AG04449 (cell line): Measurements from ENCODE around the gene RPS3.

Source experiments
- CTCF ChIA-PET: fragments of 350-600 bp; formaldehyde crosslinking; extraction: SDS; loops from one replicate; lab custom pipeline; 2021; ENCODE audit warnings: antibody characterized with exemption; lab: Yijun Ruan, JAX
- POLR2A ChIA-PET: fragments of 400-600, 350-600 bp; formaldehyde crosslinking; extraction: SDS; loops from one replicate; lab custom pipeline; 2020; ENCODE audit warnings: antibody characterized with exemption, inconsistent platforms; lab: Yijun Ruan, JAX
- DNase-seq: peaks from one replicate; pipeline ENCODE4 v3.0.0-alpha.2; 2010; ENCODE audit warnings: low read depth, low spot score
- H3K4me3 ChIP-seq: 2 replicates; pipeline ENCODE4 v1.5.1; 2011; ENCODE audit warnings: low read depth, mild to moderate bottlenecking, control low read depth, low read length
- CTCF ChIP-seq: IDR thresholded peaks from one replicate; pipeline ENCODE4 v1.5.1; 2011; ENCODE audit warnings: mild to moderate bottlenecking, moderate library complexity, low read length, control low read depth, inconsistent platforms; ENCODE audit not compliant: insufficient read depth; ENCODE audit errors: missing control alignments

The RPS3 gene

GRCh38 chr11:75387736-75388294 is 11.5 kb upstream of the RPS3 start:
- no peak overlapping the region for H3K4me3 ChIP-seq
- DNase-seq: no peak
- no peak for TF ChIP-seq CTCF
- CTCF ChIA-PET: interaction anchor here (0.6 to 12.4 kb wide), 41 partner anchors 8 to 480 kb away, joined by 3 to 534 read pairs (median 8); partner anchors contain the start of genes GDPD5 and RPS3
- POLR2A ChIA-PET: interaction anchor here (1.0 to 1.9 kb wide), 2 partner anchors 12 to 62 kb away, joined by 3 to 8 read pairs; no protein-coding TSS in a partner anchor

GRCh38 chr11:75388386-75389275 is 10.7 kb upstream of the RPS3 start:
- peak; percentile 71 for TF ChIP-seq CTCF
- no peak overlapping the region for H3K4me3 ChIP-seq
- POLR2A ChIA-PET: interaction anchor here (1.9 kb wide), 1 partner anchor 12 kb away, joined by 8 read pairs; no protein-coding TSS in a partner anchor
- CTCF ChIA-PET: interaction anchor here (0.6 to 12.4 kb wide), 48 partner anchors 9 to 480 kb away, joined by 3 to 534 read pairs (median 6); partner anchors contain the start of genes GDPD5 and RPS3
- DNase-seq: no peak

- DNase-seq: no peak
- no peak for TF ChIP-seq CTCF
- no peak overlapping the region for H3K4me3 ChIP-seq
- ChIA-PET CTCF (interaction anchor here (0.6 to 12.4 kb wide), 38 partner anchors 9 to 480 kb away, joined by 3 to 534 read pairs (median 8); partner anchors contain the start of genes GDPD5 and RPS3), POLR2A (no interaction called here)
These were observed 10.1 kb upstream of the RPS3 start for GRCh38 chr11:75389276-75389605.

- ChIA-PET CTCF (interaction anchor here (1.0 to 12.4 kb wide), 17 partner anchors 9 to 316 kb away, joined by 3 to 534 read pairs (median 16); partner anchors contain the start of genes GDPD5 and RPS3), POLR2A (no interaction called here)
- DNase-seq: no peak
- no peak overlapping the region for H3K4me3 ChIP-seq
- TF ChIP-seq CTCF: no peak
These were observed 9.4 kb upstream of the RPS3 start for GRCh38 chr11:75389925-75390324.

GRCh38 chr11:75394085-75394840 is 5.1 kb upstream of the RPS3 start:
- ChIA-PET POLR2A (no interaction called here), CTCF (interaction anchor here (1.0 to 5.8 kb wide), 2 partner anchors 9 to 14 kb away, joined by 3 to 33 read pairs; no protein-coding TSS in a partner anchor)
- TF ChIP-seq CTCF: no peak
- H3K4me3 ChIP-seq: no peak overlapping the region
- DNase-seq: no peak
